GM19035 (cell line): ENCODE results near the gene FSTL1.
"Not testable (repeated sequence)": the region's sequence is repeated elsewhere in the genome, so short reads cannot be mapped to it uniquely, and the experiment has no call there.

Source experiments
- ATAC-seq: cut with Tn5 transposase; IDR thresholded peaks from one replicate; pipeline ENCODE4 v1.9.1; 2021; ENCODE audit not compliant: unreplicated experiment

The FSTL1 gene

DNA sequence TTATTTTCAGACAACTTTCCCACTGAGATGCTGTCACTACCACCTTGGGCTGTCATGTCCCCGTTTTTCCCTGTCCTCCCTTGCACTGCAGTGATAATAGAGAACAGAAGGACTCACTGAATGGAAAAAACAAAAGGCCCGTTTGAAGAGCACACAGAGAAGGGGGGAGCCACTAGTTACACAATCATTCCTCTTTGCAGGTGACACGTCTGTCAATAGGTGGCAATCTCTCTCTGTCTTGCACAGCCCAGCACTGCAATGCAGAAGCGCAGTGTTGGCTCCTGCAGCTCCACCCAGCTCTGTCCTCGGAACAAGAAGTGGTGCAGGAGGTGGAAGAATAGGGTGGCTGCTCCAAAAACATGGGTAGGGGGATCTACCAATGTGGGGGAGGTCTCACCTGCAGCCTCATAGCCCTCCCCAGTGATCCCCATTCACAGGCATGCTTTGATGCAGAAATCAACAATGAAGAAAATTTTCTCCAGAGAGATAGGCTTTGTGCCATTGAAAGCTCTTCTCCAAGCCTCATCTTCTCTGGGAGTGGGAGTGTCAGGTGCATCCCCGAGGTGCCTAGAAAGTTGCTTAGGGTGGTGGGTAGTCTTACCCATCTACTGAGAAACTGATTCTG, 31.8 kb downstream of the FSTL1 start:
- ATAC-seq = peak; percentile 58

DNA sequence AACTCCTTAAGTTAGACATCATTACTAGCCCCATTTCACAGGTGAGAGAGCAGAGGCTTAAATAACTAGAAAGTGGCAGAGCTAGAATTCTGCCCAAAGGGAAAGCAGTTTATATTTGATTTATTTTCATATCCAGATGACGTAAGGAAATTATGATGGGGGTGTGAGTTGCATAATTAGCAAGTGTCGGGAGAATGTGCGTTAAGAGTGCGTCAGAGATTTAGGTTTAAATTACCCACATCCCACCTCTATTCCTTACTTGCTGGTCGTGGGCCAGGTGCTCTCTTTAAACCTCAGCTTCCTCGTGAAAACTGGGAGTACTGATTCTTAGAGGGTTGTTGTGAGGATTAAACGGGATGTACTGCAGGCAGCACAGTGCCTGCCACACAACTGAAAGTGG, 32.3 kb downstream of the FSTL1 start:
- ATAC-seq = no peak

DNA sequence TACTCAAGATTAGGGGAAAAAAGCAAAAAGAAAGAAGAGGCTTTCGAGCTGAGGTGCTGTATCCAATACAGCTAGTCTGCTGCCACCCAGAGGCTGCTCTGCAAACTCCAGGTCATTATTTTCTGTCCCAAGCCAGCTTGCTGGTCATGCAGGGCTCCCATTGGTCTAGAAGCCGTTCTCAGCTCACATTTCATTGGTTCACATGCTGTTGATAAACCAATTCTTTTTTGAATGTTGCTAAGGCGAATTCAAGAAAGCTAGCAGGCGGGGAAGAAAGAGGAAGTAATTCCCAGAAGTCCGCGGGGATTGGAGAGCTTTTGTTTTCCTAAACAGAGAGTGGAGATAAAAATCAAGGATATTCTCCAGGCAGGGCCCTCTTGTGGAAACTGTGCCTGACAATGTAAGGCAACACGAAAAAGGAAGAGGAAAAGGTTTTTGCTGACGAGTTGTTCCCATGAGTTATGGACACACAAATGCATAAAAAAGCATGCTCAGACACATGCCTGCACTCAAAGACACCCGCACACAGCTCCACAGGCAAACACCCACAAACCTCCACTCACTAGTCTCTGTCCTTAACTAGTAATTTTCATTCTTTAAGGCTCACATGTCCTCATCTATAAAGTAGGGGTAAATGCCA, 33.4 kb downstream of the FSTL1 start:
- ATAC-seq = peak; percentile 99

DNA sequence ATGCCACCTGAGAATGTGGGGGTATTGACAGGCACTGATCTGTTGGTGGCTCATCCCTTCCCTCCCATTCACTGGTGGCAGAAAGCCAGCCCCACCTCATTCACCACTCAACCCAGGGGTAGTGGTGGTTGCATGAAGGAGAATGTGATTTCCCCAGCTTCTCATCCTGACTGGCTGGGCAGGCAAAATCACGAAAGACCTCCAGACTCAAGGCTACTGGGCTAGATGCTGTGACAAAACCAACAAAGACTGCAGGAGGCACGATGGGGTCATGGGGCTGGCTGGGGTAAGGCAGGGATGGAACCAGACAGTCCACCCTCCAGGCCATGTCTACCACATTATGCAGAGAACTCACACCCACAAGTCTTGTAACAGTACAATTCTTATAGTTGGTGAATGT, 33.9 kb downstream of the FSTL1 start:
- peak; percentile 20 for ATAC-seq

DNA sequence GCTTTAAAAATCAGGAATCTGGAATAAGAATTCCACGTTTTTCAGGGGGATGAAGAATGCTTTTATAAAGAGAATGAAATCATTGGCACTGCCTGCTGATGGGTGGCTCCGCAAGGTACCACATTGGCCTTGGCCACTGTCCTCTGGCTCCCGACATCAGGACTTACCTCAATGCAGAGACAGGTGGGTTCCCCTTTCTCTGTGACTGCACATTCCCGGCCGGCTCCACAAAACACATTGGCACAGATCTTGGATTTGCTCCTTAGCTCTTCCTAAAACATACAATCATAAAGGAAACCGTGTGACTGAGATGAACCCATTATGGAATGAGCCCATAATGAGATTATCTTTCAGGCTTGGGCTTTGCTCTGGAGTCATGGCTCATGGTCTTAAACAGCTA, 35.0 kb downstream of the FSTL1 start:
- no peak for ATAC-seq

DNA sequence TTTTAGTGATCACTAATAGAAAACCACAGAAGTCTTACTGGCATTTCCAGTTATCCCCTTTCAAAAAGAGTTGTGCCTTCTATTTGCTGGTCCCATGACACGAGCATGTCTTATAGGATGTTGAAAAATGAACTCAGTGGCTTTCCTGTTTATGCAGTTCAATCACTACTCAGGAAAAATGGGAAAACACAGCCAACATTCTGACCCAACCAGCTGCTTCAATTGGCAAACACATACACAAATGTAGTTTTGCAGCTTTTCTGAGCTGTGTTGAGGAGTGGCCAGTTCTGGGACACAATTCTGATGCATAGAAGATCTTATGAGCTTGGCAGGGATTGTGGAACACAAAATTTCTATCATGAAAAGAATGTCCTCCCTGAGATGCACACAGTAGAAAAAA, 40.3 kb downstream of the FSTL1 start:
- no peak for ATAC-seq

DNA sequence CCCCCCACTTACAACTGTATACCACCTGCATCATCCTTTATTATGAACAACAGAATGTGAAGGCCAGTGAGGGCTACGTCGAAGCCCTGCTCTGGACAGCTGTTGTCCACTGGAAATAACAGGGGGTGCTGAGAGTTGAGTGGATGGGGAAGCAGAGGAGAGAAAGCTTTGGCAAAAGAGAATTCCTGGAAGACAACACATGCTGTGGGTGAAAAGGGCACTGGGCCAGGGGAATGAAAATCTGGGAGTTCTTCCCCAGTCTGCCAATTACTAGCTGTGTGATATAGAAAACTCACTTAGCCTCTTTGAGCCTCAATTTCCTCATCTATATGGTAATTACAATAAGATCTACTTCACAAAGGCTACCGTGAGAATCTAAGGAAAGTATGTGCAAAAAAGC, 40.7 kb downstream of the FSTL1 start:
- no peak for ATAC-seq

DNA sequence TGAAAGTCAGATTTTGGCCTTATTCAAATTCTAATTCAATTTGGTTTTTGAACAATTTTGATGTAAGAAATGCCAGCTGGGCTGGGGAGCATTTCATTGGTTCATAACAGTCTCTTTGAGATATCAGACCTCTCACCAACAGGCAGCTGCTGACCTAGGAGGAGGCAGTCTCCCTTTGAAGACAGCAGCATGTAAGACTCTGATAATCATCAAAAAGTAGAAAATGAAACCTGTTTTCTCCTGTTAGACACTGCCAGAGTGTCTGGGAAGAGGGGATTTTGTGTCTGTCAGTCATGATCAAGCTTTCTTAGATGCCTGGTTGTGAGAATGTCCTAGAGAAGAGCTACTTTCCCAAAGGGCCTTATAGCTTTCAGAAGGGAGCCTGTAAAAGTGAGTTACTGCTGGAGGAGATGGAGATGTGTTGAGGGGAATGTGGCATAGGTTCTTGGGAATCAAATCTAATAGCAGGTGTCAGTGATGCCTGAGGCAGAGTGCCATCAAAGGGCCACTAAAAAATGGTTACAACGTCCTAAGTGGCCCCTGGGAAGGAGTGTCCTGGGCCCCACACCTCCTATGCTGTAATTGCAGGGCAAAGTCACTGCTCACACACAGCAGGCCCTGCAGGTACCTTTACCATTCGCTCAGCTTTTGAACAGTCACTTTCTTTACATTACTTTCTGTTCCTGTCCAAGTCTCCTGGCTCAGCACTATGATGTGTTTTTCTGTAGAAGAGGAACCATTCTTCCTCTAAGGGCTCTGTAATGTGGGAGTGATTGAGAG, 43.1 kb downstream of the FSTL1 start:
- no peak for ATAC-seq

DNA sequence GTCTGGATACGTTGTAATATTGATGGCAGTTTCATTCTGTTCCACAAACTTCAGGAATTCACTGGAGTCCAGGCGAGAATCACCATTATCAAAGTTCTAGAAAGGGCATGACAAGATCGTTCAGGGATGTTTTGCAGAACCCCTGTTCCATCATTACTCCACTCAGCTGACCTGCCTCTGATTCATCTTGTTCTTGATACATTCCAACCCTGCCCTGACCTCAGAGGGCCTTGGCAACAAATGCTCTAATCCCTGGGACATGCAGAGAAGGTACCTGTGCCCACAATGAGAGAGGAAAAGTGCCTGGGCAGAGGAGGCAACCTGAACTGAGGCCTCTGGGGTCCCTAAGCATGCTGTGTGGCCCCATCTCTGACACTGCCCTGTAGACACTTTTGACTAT, 45.9 kb downstream of the FSTL1 start:
- no peak for ATAC-seq

DNA sequence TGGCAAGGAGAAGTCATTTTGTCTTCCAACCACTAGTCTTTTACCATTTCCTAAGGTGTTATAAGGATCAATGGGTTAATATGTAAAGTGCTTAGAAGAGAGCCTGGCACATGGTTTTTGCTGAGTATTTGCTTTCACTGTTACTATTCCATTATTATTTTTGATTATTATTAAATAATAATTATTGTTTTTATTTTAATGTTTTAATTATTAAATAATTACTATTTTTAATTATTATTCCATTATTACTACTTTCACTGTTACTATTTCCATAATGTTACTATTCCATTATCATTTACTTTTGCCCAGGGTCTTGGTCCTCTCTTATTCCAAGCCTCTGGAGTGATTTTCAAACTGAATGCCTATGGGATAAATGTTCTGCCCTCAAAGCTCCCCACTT, 48.5 kb downstream of the FSTL1 start:
- no peak for ATAC-seq

DNA sequence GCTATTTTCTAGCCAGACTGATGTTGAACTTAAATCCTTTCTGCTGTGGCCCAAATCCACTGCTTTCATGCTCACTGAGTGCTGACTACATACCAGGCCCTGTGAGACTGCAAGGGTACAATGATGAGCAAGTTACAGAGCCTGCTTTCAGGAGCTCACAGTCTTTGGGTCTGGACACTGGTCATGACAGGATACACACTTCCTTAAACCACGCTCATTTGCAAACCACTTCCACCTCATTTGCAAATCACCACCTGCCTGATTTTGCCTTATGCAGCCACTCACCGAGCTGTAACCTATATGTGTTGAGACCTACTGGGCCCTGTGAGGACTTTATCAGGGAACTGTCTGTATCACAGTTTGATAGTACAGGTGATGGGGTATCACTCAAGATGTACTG, 51.4 kb downstream of the FSTL1 start:
- ATAC-seq = peak; percentile 93

DNA sequence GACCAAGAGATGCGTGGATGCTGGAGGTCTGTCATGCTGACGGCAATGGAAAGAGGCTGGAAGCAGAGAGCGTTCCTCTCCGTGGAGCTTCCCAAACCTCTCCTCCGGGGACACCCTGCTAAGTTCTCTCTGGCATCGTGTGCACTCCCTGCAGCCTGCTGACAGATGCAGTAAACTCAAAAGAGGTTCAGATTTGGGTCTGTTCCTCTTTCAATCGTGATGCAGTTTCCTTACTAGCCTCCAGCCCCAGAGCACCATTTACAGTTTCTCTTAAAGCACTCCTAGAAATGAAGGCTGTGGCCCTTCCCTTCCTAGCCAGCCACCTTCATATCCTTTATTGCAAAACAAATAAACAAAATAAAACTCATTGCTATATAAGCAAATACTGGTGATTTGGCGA, 54.3 kb downstream of the FSTL1 start:
- no peak for ATAC-seq

DNA sequence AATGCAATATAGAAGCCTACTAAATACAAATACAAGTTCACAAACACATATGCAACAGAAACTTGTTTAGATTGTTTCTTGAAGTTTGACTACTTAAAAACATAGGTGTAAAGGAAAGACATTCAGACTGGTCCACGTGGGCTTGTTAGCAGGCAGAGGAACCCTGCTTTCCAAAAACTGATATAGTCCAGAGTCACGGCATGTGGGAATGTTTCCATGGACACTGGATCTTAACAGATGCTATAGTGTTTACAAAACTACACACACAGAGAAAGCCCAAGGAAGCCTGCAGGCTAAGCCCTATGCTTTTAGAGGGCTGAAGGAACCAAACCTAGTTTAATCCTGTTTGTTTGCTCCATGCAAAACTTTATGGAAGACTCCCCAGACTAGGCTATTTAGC, 56.4 kb downstream of the FSTL1 start:
- ATAC-seq = no peak

DNA sequence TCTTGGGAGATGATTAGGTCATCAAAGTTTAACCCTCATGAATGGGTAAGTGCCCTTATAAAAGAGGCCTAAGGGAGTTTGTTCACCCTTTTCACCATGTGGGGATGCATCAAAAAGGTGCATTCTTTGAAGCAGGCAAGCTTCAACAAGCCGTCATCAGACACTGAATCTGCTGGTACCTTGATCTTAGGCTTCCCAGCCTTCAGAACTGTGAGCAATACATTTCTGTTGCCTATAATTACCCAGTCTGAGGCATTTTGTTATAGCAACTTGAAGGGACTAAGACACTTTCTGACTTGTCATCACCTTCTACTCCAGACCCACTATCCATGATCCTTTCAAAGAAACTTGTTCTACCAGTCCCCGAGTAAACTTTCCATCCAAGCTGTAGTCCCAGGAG, 57.0 kb downstream of the FSTL1 start:
- no peak for ATAC-seq

DNA sequence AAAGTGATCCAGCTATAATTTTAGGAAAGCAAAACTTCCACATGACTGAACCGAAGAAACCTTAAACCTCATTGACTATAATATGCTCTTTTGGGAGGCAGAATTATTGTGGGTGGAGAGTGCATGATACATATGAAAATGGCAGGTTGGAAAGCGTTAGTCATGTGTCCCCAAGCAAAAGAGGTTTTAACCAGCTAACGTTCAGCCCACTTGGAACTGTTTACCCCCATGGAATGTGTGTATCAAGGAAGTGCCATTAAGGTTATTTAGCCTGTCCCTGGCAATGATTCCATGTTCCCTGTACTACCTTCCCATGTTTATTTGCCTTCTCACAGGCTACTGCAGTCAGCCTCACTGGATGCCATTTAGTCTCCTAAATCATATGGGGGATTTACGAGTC, 57.5 kb downstream of the FSTL1 start:
- no peak for ATAC-seq

DNA sequence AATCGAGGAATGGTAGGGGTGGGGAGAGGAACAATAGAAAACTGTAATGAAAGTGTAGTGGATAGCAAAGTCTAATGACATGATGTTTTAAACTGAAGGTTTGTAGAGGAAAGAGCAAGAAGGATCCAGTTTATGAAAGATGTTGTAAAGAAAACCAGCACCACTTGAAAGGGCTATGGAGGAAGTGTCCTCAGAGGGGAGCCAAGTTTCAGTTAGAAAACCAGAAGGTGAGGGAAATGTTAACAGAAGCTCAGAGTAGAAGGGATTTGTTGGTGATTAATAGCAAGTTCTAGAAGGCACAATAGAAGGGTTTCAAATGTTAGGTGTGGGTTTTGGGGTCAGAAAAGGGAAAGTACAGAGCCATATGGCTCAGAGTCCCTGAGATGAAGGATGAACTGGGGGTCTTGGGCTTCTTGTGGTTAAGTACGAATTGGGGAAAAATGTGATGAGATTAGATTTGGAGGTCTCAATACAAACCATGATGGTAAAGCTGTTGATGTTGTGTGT, 67.8 kb downstream of the FSTL1 start:
- ATAC-seq = no peak

DNA sequence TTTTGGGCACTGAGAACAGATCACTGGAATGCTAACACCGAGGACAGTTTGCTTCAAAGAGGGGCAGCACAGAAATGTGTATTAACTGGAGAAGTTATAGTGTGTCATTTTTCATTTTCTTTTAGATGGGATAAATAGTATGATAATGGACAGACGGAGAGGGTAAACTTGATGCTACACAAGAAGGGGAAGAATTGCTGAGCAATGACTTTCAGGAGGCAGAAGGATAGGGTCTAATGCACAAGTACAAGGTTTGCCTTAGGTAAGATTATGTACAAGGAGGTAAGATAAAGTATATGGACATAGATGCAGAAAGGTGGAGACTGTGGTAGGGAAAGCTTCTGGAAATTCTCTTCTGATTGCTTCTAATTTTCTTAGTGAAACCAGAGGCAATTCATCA, 69.3 kb downstream of the FSTL1 start:
- ATAC-seq = no peak

DNA sequence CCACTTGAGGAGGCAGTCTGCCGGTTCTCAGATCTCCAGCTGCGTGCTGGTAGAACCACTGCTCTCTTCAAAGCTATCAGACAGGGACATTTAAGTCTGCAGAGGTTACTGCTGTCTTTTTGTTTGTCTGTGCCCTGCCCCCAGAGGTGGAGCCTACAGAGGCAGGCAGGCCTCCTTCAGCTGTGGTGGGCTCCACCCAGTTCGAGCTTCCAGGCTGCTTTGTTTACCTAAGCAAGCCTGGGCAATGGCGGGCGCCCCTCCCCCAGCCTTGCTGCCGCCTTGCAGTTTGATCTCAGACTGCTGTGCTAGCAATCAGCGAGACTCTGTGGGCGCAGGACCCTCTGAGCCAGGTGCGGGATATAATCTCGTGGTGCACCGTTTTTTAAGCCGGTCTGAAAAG, 72.8 kb downstream of the FSTL1 start:
- not testable (repeated sequence) for ATAC-seq

DNA sequence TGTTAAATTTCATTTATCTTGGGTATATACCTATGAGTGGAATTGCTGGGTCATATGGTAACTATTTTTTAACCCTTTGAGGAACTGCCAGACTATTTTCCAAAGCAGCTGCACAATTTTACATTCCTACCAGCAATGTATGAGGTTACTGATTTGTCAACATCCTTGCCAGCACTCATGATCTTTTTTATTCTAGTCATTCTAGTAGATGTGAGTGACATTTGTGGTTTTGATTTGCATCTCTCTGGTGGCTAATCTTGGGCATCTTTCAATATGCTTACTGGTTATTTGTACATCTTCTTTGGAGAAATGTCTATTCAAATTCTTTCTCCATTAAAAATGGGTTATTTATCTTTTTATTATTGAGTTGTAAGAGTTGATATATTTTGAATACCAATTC, 80.3 kb downstream of the FSTL1 start:
- ATAC-seq = no peak

DNA sequence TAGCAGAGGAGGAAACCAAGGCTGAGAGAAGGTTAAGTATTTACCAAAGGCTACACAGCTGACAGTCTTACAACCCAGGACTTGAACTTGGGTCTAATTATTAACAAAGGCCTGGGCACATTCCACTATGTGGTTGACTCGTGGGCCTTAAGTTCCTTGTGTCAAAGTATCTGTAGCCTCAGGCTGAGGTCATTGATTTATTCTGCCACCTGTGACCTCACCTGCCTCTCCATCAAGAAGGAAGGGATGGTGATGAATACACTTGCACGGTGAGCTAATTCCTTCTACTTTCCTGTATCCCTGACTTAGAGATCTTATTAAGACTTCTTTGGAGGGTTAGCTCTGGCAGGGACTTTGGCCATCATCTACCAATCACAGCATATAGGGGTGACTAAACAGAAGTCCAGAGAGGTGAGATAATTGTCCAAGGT, 81.7 kb downstream of the FSTL1 start:
- ATAC-seq = no peak

DNA sequence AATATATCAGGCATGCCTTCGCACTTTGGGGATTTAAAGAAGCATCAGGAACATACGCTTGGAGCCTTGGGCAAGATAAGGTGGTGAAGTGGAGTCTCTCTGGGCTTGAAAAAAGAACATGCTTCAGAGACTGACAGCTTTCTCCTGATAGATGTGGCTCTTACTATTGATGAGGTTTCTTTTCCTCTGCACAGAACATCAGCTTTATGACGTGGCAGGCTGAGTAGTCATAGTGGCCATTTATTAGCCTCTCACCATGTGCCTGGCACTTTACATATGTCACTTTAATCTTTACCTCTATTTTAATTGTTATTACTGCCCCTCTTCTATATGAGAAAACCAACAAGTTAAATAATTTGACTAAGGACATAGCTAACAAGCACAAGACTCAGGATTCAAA, 82.6 kb downstream of the FSTL1 start:
- ATAC-seq = no peak

DNA sequence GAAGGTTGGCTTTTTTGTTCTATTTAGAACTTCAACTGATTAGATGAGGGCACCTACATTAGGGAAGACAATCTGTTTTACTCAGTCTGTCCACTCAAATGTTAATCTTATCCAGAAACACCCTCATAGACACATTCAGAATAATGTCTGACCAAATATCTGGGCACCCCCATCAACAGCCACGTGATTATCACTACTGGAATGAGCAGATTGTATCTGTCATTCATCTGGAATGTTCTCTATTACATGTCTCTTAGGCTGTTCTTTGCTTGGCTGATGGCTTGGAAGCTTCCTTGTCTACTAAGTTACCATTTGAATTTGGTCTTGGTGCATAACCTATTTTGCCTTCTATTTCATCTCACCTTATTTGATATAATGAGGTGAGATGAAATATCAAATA, 86.0 kb downstream of the FSTL1 start:
- no peak for ATAC-seq
